Stomach smooth muscle (tissue), 2 donors: ENCODE measurements around the gene CYB5R2.
A peak's percentile ranks its signal among the peaks of the same experiment; 100 is the strongest.

Source experiments
- H3K27ac ChIP-seq: one replicate; pipeline ENCODE4 v1.7.0; 2013; ENCODE audit warnings: mild to moderate bottlenecking, low read length, inconsistent platforms
- H3K27me3 ChIP-seq, 2 donors: one replicate each; pipeline ENCODE4 v1.7.0; 2013; ENCODE audit warnings: low read length in 2 of 2; ENCODE audit not compliant: insufficient read depth in 2 of 2, control insufficient read depth in 1 of 2
- H3K36me3 ChIP-seq, 2 donors: one replicate each; pipeline ENCODE4 v1.7.0; 2013; ENCODE audit warnings: low read length in 2 of 2; ENCODE audit not compliant: control insufficient read depth in 2 of 2, insufficient read depth in 2 of 2
- H3K4me1 ChIP-seq: one replicate; pipeline ENCODE4 v1.7.0; 2013; ENCODE audit warnings: low read length; ENCODE audit not compliant: control insufficient read depth, insufficient read depth
- H3K4me3 ChIP-seq, 2 donors: one replicate each; pipeline ENCODE4 v1.7.0; 2013; ENCODE audit warnings: low read length in 2 of 2
- H3K9ac ChIP-seq, 2 donors: one replicate each; pipeline ENCODE4 v1.7.0; 2013; ENCODE audit warnings: low read length in 2 of 2, mild to moderate bottlenecking in 1 of 2
- H3K9me3 ChIP-seq, 2 donors: one replicate each; pipeline ENCODE4 v1.7.0; 2013; ENCODE audit warnings: low read length in 2 of 2; ENCODE audit not compliant: control insufficient read depth in 2 of 2
- donor health status: healthy.
- donor health status: Pancreatic carcinoma.

CYB5R2 gene

DNA sequence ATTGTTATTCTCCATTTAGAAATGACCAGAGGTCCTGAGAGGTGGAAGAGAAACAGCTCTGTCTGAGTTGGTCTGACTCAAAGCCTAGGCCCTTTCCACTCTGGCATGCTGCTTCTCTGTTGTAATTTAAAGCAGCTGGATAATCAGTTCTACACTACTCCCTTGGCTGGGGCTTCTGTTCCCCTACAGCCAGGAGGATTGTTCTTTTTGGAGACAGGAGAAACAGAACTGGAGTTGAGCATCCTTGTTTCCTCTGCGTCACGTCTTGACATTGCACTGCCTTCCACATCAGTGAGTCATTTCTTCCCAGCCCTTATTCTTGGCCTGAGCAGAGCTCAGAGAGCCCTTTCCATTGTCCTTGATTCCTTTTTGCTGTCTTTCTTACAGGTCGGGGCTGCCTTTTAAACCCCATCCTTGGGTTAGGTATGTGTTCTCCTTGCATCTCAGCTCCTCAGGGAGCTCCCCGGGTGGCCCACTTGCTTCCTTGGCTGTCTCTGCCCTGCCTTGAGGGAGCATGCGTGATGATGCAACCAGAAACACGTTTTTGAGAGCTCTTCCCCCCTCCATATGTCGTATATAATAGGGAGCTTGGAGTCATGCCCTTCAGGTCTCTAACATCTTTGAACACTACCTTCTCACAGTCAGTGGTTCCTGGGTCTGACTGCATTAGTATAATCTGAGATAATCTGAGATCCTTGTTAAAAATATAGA is 35.7 kb downstream of the CYB5R2 start:
- Histone ChIP-seq H3K27ac (peak overlapping the region; percentile 42), H3K4me1 (peaks cover 2% of the 10 kb centered on the region), H3K27me3 (no peaks in the 10 kb centered on the region), H3K4me3 (no peak overlapping the region), H3K9ac (no peak overlapping the region), H3K9me3 (no peaks in the 10 kb centered on the region), H3K36me3 (peaks cover 0 to 20% of the 10 kb centered on the region in 2 donors)

DNA sequence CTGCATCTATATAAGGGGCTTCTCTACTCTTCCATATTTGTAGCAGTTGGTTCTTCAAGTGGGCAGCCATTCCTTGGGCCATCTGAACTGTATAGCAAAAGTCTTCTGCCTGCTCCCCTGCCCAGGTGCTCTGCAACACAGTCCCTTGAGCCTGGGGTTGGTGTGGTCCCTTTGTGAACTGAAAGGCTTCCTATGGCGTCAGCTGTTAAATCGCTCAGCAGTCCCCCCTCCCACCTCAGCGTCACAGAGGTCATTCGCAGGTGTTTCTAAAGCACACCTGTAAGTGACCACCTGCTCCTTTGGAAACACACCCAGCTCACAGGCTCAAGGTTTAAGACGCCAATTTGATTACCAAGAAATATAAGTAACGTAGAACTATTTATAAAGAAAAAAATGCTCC is 37.0 kb downstream of the CYB5R2 start:
- H3K27ac ChIP-seq: no peak overlapping the region
- H3K36me3 ChIP-seq: peaks cover 6 to 19% of the 10 kb centered on the region in 2 donors
- H3K27me3 ChIP-seq: no peaks in the 10 kb centered on the region
- H3K4me1 ChIP-seq: peaks cover 2% of the 10 kb centered on the region
- no peak overlapping the region for H3K4me3 ChIP-seq
- H3K9ac ChIP-seq: no peak overlapping the region
- no peaks in the 10 kb centered on the region for H3K9me3 ChIP-seq

DNA sequence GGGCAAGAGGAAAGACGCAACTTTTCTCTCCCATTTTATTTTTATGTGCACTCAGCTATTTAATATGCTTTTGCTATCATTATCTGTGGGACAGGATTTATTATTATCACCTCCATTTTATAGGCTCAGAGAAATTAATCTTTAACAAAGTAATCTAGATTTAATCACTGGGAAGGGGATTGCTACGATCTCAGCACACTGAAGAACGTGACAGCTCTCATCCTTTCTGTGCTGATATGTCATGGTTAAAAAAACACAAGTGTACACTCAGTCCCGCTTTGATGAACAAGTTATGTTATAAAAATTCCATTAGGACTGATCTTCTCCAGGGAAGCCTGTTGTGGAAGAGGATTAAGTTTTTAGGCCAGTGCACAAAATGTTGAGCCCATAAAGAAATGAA is 37.6 kb downstream of the CYB5R2 start:
- Histone ChIP-seq H3K36me3 (peaks cover 6 to 19% of the 10 kb centered on the region in 2 donors), H3K27ac (no peak overlapping the region), H3K4me3 (no peak overlapping the region), H3K27me3 (no peaks in the 10 kb centered on the region), H3K4me1 (peaks cover 2% of the 10 kb centered on the region), H3K9me3 (no peaks in the 10 kb centered on the region), H3K9ac (no peak overlapping the region)

DNA sequence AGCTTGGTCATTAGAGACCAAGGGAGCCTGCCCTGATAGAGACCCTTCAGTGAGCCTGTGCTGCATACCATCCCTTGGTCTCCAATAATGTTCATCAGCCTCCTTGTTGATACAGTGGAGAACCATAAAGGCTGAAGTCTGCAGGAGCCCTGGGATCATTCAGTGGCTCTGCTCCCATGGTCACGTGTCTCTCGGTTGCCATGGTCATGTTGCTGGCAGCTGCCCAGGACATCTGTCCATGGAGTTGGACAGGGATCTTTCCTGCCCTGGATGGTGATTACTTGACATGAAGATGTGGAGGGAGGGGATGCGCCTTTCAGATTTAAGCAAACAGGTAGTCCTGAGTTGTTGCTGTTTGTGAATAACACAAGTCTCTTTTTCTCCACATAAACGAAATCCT is 38.2 kb downstream of the CYB5R2 start:
- H3K27ac ChIP-seq: no peak overlapping the region

DNA sequence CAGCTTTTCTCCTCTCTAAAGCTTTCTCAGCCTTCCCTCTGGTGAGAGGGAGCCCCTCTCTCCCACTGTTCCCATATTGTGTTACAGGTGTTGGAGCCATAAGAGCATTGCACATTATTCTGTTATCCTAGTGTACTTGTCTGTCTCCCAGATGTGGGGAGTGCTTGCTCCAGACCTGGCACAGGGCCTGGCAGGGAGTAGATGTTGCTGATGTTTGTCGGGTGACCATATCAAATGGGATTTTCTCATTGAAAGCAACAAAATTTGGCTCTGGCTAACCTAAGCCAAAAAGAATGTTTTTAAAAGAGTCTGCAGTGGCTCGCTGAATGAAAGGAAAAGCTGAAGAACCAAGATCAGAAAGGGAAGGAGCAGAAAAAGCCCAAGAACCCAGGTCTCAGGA is 41.1 kb downstream of the CYB5R2 start:
- Histone ChIP-seq H3K27me3 (no peaks in the 10 kb centered on the region), H3K9ac (no peak overlapping the region), H3K9me3 (no peaks in the 10 kb centered on the region), H3K36me3 (peaks cover 6 to 24% of the 10 kb centered on the region in 2 donors), H3K4me1 (no peaks in the 10 kb centered on the region), H3K27ac (no peak overlapping the region), H3K4me3 (no peak overlapping the region)

More for the DNA sequence above, 38.2 kb downstream of the CYB5R2 start:
- Histone ChIP-seq H3K9me3 (no peaks in the 10 kb centered on the region), H3K4me3 (no peak overlapping the region), H3K4me1 (peaks cover 2% of the 10 kb centered on the region), H3K9ac (no peak overlapping the region), H3K36me3 (peaks cover 6 to 19% of the 10 kb centered on the region in 2 donors), H3K27me3 (no peaks in the 10 kb centered on the region)

DNA sequence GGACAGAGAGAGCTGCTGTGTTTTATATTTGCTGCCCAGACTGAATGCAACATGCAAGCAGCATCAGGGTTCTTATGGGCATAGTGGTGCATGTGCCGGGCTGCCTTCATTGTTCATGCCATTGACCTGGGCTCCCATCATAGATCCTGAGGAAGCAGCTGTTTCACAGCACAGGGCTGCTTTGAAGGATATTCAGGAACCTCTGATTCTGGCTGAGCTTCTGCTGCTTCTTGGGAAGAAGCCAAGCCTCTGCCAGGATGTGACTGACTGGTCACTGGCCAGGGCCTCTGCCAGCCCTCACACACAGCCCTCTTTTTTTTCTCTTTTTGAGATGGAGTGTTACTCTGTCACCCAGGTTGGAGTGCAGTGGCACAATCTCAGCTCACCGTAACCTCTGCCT is 43.3 kb downstream of the CYB5R2 start:
- no peaks in the 10 kb centered on the region for H3K9me3 ChIP-seq
- no peak overlapping the region for H3K9ac ChIP-seq
- H3K27me3 ChIP-seq: no peaks in the 10 kb centered on the region
- H3K4me3 ChIP-seq: no peak overlapping the region
- no peaks in the 10 kb centered on the region for H3K4me1 ChIP-seq
- H3K36me3 ChIP-seq: peaks cover 6 to 24% of the 10 kb centered on the region in 2 donors
- no peak overlapping the region for H3K27ac ChIP-seq

DNA sequence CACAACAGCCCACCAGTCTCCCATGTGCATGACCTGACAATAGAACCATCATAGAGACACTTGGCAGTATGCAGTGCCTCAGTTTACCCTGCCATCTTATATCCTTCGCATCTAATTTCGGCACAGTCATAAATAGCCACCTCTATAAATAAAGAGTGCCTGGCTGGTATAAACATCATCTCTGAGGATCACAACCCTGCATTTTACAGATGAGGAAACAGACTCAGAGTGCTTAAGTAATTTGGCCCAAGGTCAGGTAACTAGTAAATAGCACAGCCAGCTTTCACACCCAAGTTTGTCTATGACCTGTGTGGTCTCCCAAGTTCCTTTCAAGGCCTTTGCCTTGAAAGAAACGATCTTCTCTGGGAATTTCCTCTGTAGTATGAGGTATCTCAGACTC is 44.6 kb downstream of the CYB5R2 start:
- no peak overlapping the region for H3K27ac ChIP-seq
- H3K36me3 ChIP-seq: peaks cover 6 to 20% of the 10 kb centered on the region in 2 donors
- H3K27me3 ChIP-seq: no peaks in the 10 kb centered on the region
- no peaks in the 10 kb centered on the region for H3K9me3 ChIP-seq
- no peak overlapping the region for H3K4me3 ChIP-seq
- H3K9ac ChIP-seq: no peak overlapping the region
- H3K4me1 ChIP-seq: no peaks in the 10 kb centered on the region

DNA sequence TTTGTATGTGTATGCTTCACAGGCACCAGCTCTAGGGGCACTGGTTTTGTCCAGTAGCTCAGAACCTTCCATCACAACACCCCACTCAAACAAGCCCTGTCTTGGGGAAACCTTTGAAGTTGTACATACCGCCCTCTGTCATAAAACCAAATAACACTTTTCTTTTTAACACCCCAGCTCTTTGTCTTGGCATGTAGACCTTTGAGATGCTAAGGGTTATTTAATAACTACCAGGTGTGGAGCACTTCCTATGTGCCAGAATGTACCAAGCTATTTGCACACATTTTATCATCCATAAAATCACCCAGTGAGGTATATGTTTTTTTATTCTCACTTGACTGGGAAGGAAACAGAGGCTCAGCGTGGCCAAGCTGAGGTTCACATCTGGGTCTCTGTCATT is 50.6 kb downstream of the CYB5R2 start:
- peaks cover 0 to 8% of the 10 kb centered on the region in 2 donors for H3K36me3 ChIP-seq
- H3K9me3 ChIP-seq: no peaks in the 10 kb centered on the region
- H3K27me3 ChIP-seq: no peaks in the 10 kb centered on the region
- H3K4me3 ChIP-seq: no peak overlapping the region
- no peaks in the 10 kb centered on the region for H3K4me1 ChIP-seq
- H3K27ac ChIP-seq: no peak overlapping the region
- H3K9ac ChIP-seq: no peak overlapping the region

DNA sequence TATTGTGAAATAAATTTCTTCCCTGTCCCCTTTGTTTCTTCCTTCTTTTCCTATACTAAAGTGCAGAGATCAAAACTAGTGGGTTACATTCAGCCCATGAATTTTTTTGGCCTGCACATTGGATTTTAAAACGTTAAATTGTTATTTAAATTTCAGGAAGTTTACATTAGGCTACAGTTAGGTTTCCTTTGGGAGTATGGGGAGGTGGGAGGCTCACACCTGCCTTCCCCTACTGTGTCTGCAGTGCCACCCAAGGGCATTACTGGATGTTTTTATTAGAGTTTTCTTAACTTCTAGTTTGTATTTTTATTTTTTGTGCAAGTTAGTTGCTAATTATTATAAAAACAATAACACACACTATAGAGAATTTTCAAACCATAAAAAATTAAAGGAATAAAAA is 51.7 kb downstream of the CYB5R2 start:
- no peak overlapping the region for H3K4me3 ChIP-seq
- H3K9ac ChIP-seq: no peak overlapping the region
- H3K9me3 ChIP-seq: no peaks in the 10 kb centered on the region
- H3K27me3 ChIP-seq: no peaks in the 10 kb centered on the region
- no peak overlapping the region for H3K27ac ChIP-seq
- H3K4me1 ChIP-seq: no peaks in the 10 kb centered on the region
- H3K36me3 ChIP-seq: peaks cover 0 to 8% of the 10 kb centered on the region in 2 donors

DNA sequence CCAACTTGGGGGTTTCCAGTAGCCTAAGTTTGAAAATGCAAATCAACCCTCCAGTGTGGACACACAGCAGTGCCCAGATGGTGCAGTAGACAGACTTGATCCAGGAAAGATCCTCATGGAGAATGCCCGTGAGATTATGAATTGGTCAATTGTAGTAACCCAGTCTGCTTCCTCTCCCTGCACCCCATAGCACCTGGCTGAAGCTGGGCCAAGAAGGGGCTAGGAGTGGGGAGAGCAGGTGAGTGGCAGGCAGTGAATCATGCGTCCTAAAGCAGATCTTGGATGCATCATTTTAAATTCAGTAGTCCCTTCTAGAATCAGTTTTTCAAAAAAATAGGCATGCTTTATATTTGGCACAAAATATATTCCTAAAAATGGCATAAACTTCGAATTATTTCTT is 52.2 kb downstream of the CYB5R2 start:
- Histone ChIP-seq H3K4me3 (no peak overlapping the region), H3K36me3 (peaks cover 0 to 8% of the 10 kb centered on the region in 2 donors), H3K9me3 (no peaks in the 10 kb centered on the region), H3K27ac (no peak overlapping the region), H3K4me1 (no peaks in the 10 kb centered on the region), H3K27me3 (no peaks in the 10 kb centered on the region), H3K9ac (no peak overlapping the region)

DNA sequence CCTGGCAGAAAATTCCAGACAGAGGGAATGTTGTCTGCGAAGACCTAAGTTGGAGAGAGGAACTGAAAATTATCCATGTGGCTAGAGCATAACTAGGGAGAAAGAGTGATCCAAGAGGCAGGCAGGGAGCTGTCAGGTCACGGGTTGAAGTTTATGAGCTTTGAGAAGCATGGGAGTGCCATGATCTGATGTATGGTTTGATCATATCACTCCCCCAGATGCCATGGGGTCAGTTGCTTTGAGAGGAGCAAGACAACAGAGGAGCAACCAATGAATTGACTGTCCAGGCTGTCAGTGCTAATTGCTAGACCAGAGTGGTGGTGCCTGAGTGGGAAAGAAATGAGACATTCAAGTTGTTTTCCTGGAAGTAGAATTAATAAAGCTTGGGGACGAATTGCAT is 54.0 kb downstream of the CYB5R2 start:
- no peak overlapping the region for H3K4me3 ChIP-seq
- H3K9me3 ChIP-seq: no peaks in the 10 kb centered on the region
- no peaks in the 10 kb centered on the region for H3K27me3 ChIP-seq
- H3K27ac ChIP-seq: no peak overlapping the region
- H3K9ac ChIP-seq: no peak overlapping the region
- H3K4me1 ChIP-seq: no peaks in the 10 kb centered on the region
- H3K36me3 ChIP-seq: peaks cover 0 to 4% of the 10 kb centered on the region in 2 donors
